Activated T-cell treated with anti-CD3 and anti-CD28 coated beads, Interleukin-2, amount 50 U/mL, for 72 hours (primary cell): ENCODE measurements around the gene ITGA4. TPM values are rescaled to one million over a fixed set of nuclear protein-coding genes. Genes with fewer than 3 reads are reported as not detected.

Source experiments
- ATAC-seq, 2 donors: fragments of 150-1000 bp; cut with Tn5 transposase; replicated peaks in 1 of 2; 2 replicates each; pipeline ENCODE4 v1.10.0; 2021; ENCODE audit warnings: moderate library complexity in 2 of 2, mild to moderate bottlenecking in 1 of 2
- DNase-seq, 2 donors: peaks; one replicate each; pipeline ENCODE4 v3.0.0; 2021 to 2022; ENCODE audit warnings: mixed read lengths in 1 of 2
- H3K27ac Mint-ChIP-seq: one replicate; pipeline ENCODE4 v1.8.0; 2022; ENCODE audit warnings: mild to moderate bottlenecking, moderate library complexity, mixed read lengths
- H3K27me3 Mint-ChIP-seq: one replicate; pipeline ENCODE4 v1.8.0; 2022; ENCODE audit warnings: low read depth, mixed read lengths
- H3K36me3 Mint-ChIP-seq, 2 donors: one replicate each; pipeline ENCODE4 v1.8.0; 2022; ENCODE audit warnings: mixed read lengths in 2 of 2, mild to moderate bottlenecking in 1 of 2; ENCODE audit not compliant: insufficient read depth in 2 of 2
- H3K4me1 Mint-ChIP-seq: one replicate; pipeline ENCODE4 v1.8.0; 2022; ENCODE audit warnings: low read depth, mixed read lengths
- H3K4me3 Mint-ChIP-seq, 2 donors: one replicate each; pipeline ENCODE4 v1.8.0; 2022; ENCODE audit warnings: mild to moderate bottlenecking in 2 of 2, mixed read lengths in 2 of 2, moderate library complexity in 2 of 2
- H3K9me3 Mint-ChIP-seq, 2 donors: one replicate each; pipeline ENCODE4 v1.8.0; 2022; ENCODE audit warnings: mixed read lengths in 2 of 2
- total RNA-seq, 2 donors: library from RNA; stranded (reverse); gene quantifications; one replicate each; pipeline ENCODE4 v1.2.3, GENCODE V29; 2022

Gene ITGA4
- 10 to 100 TPM; 47.3 to 47.5 TPM for total RNA-seq

DNA sequence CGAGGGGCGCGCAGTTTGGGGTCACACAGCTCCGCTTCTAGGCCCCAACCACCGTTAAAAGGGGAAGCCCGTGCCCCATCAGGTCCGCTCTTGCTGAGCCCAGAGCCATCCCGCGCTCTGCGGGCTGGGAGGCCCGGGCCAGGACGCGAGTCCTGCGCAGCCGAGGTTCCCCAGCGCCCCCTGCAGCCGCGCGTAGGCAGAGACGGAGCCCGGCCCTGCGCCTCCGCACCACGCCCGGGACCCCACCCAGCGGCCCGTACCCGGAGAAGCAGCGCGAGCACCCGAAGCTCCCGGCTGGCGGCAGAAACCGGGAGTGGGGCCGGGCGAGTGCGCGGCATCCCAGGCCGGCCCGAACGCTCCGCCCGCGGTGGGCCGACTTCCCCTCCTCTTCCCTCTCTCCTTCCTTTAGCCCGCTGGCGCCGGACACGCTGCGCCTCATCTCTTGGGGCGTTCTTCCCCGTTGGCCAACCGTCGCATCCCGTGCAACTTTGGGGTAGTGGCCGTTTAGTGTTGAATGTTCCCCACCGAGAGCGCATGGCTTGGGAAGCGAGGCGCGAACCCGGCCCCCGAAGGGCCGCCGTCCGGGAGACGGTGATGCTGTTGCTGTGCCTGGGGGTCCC is at the start of gene ITGA4:
ITGA4 (plus strand) TSS at position 266 of the 620 bp plus-strand sequence; CDS start at position 535, 269 bp downstream.
- peaks cover 57% of the 10 kb centered on the region for H3K4me1 Mint-ChIP-seq
- DNase-seq: peak; percentile 89 to 91
- no peaks in the 10 kb centered on the region for H3K27me3 Mint-ChIP-seq
- H3K36me3 Mint-ChIP-seq: peaks cover 2 to 5% of the 10 kb centered on the region in 2 donors
- ATAC-seq: peak; percentile 84 to 85
- H3K9me3 Mint-ChIP-seq: no peaks in the 10 kb centered on the region
- H3K27ac Mint-ChIP-seq: peak within 1 kb of the TSS; percentile 95
- H3K4me3 Mint-ChIP-seq: peak within 1 kb of the TSS; percentile 89 to 95

DNA sequence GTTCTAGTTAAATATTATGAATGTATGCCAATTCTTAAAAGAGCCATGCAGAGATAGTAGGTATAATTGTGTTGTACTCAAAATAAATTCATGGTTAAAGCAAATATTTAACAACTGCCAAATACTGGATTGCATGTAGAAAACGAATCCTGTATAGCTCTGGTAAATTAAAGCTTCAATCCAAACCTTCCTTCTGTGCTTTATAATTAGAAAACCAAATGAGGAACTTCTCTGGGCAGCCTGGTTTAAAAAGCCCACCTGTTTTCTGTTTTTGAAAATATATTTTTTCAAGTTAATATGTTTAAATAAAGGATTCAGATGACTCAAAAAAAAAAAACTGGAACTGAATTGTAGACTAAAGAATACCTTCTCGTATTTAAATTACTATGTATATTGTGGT is 48.3 kb upstream of the ITGA4 start:
- Mint-ChIP-seq H3K36me3 (peaks cover 7 to 9% of the 10 kb centered on the region in 2 donors), H3K9me3 (peaks cover 7 to 13% of the 10 kb centered on the region in 2 donors), H3K4me1 (peaks cover 17% of the 10 kb centered on the region), H3K4me3 (no peak overlapping the region), H3K27me3 (no peaks in the 10 kb centered on the region), H3K27ac (no peak overlapping the region)
- no peak for DNase-seq
- ATAC-seq: no peak

DNA sequence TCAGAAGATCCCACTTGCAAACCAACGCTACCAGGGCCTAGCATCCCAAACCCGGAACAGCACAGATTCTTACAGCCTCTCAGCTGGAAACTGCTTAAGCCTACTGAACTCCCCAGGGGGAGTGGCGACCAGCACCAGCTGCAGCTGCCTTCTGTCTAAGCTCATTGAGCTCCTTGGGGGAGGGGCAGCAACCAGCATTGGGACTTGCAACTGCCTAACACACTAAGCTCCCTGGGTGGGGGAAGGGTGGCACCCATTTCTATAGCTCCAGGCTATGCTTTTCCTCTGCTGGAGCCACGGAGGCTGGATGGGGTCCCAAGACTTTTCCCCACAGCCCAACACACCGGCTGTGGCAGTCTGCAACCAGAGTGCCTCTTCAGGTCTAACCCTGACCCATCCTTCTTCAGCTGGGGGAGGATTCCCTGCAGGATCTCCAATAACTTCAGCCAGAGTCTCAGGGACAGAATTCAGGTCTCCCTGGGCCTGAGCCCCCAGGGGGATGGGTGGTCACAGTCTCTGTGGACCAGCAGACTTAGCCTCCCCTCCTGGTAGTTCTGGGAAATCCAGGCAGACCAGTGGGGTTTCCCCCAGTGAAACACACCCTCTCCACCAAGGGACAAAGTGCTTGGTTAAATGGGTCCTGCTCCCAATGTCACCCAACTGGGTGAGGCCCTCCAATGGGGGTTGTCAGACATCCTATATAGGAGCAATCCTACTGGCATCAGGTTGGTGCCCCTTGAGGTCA is 45.9 kb upstream of the ITGA4 start:
- DNase-seq: no peak
- Mint-ChIP-seq H3K27ac (no peak overlapping the region), H3K4me3 (no peak overlapping the region), H3K36me3 (peaks cover 9 to 25% of the 10 kb centered on the region in 2 donors), H3K4me1 (peaks cover 6% of the 10 kb centered on the region), H3K9me3 (peaks cover 8 to 22% of the 10 kb centered on the region in 2 donors), H3K27me3 (no peaks in the 10 kb centered on the region)
- no peak for ATAC-seq

DNA sequence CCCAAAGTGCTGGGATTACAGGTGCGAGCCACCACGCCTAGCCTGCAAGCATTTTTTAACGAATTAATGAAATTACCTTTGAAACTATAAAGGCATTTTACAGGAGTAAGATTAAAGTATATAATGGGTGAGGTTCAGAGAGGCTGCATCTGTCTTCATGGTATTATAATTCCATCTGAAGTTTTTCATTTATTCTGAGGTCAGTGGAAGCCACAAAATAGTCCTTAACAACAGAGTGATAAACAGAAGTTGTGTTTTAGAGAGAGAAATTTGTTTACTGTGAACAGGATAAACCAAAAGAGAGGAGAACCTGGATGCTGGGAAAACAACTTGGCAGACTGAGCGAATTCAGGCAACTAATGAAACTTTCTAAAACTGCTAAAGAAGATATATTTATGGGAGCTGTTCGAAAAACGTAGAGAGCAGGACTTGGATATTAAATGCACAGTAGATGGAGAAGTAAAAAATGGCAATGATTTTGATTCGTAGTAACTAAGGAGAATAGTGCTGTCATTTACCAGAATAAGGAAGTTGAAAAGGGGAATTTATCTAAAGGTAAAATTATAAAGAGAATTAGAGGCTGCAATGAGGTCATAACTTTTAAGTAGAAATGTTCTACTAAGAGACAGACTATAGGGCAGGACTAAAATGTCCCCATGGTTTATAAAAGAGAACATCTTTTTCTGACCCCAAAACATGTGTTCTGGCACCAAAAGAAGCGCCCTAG is 37.9 kb upstream of the ITGA4 start:
- Mint-ChIP-seq H3K4me3 (no peak overlapping the region), H3K4me1 (peaks cover 31% of the 10 kb centered on the region), H3K36me3 (peaks cover 0 to 11% of the 10 kb centered on the region in 2 donors), H3K9me3 (peaks cover 3 to 7% of the 10 kb centered on the region in 2 donors), H3K27me3 (no peaks in the 10 kb centered on the region), H3K27ac (no peak overlapping the region)
- DNase-seq (no peak), ATAC-seq (no peak)

- Mint-ChIP-seq H3K4me1 (peaks cover 31% of the 10 kb centered on the region), H3K27ac (peak overlapping the region; percentile 76), H3K27me3 (no peaks in the 10 kb centered on the region), H3K4me3 (peak overlapping the region; percentile 48 to 65), H3K9me3 (peaks cover 1 to 2% of the 10 kb centered on the region in 2 donors), H3K36me3 (peaks cover 0 to 2% of the 10 kb centered on the region in 2 donors)
- no peak for DNase-seq
- peak in 1 of 2 donors; percentile 41 for ATAC-seq
Observed at GRCh38 chr2:181420259-181421130, 36.7 kb upstream of the ITGA4 start.

GRCh38 chr2:181421131-181421458 is 36.1 kb upstream of the ITGA4 start:
- Mint-ChIP-seq H3K9me3 (peaks cover 0 to 2% of the 10 kb centered on the region in 2 donors), H3K36me3 (no peaks in the 10 kb centered on the region), H3K4me3 (peak overlapping the region; percentile 48 to 65), H3K4me1 (peaks cover 31% of the 10 kb centered on the region), H3K27ac (peak overlapping the region; percentile 76), H3K27me3 (no peaks in the 10 kb centered on the region)
- ATAC-seq (peak; percentile 75 to 76), DNase-seq (no peak)

DNA sequence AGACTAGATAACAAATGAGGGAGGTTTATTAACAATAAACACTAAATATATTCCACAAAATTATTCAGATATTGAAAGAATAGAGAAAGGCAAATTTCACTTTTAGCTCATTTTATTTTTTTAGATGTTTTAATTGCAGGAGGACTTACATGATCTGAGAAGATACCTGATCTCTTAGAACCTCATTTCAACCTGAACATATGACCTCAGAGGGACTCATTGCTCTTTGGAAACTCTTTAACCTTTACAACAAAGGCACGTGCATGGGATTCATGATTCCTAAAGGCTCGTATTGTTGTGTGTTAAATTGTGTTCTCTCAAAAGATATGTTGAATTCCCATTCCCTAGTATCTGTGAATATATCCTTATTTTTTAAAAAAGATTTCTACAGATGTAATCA is 35.7 kb upstream of the ITGA4 start:
- Mint-ChIP-seq H3K27ac (peak overlapping the region; percentile 76), H3K36me3 (no peaks in the 10 kb centered on the region), H3K9me3 (peaks cover 0 to 2% of the 10 kb centered on the region in 2 donors), H3K27me3 (no peaks in the 10 kb centered on the region), H3K4me1 (peaks cover 31% of the 10 kb centered on the region), H3K4me3 (peak overlapping the region; percentile 48 to 65)
- DNase-seq: no peak
- peak; percentile 39 to 55 for ATAC-seq

- no peaks in the 10 kb centered on the region for H3K36me3 Mint-ChIP-seq
- ATAC-seq (no peak), DNase-seq (no peak)
- H3K27me3 Mint-ChIP-seq: no peaks in the 10 kb centered on the region
- no peak overlapping the region for H3K27ac Mint-ChIP-seq
- no peaks in the 10 kb centered on the region for H3K9me3 Mint-ChIP-seq
- no peak overlapping the region for H3K4me3 Mint-ChIP-seq
- peaks cover 28% of the 10 kb centered on the region for H3K4me1 Mint-ChIP-seq
Observed at GRCh38 chr2:181426672-181427071, 30.5 kb upstream of the ITGA4 start.

DNA sequence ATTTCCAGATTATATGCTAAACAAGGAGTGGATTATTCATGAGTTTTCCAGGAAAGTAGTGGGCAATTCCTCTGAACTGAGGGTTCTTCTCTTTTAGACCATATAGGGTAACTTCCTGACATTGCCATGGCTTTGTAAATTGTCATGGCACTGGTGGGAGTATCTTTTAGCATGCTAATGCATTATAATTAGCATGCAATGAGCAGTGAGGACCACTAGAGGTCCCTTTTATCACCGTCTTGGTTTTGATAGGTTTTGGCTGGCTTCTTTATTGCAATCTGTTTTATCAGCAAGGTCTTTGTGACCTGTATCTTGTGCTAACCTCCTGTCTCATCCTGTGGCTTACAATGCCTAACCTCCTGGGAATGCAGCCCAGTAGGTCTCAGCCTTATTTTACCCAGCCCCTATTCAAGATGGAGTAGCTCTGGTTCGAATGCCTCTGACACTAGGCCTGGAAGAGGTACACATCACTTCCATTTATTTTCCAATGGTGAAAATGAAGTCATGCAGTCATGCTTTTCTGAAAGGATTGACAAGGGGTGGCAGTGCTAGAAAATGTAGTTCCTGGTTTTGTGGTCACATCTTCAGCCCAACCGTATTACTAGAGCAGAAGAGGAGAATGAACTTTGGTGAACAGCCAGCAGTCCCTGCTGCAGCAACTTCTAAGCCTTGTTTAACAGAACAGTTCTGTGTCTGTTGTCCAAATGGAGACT is 26.6 kb upstream of the ITGA4 start:
- H3K4me1 Mint-ChIP-seq: peaks cover 21% of the 10 kb centered on the region
- H3K4me3 Mint-ChIP-seq: no peak overlapping the region
- peaks cover 2 to 5% of the 10 kb centered on the region in 2 donors for H3K9me3 Mint-ChIP-seq
- DNase-seq (peak in 1 of 2 donors; percentile 23), ATAC-seq (peak; percentile 49 to 58)
- no peaks in the 10 kb centered on the region for H3K27me3 Mint-ChIP-seq
- peaks cover 0 to 11% of the 10 kb centered on the region in 2 donors for H3K36me3 Mint-ChIP-seq
- H3K27ac Mint-ChIP-seq: no peak overlapping the region

- peaks cover 2 to 6% of the 10 kb centered on the region in 2 donors for H3K9me3 Mint-ChIP-seq
- no peak overlapping the region for H3K27ac Mint-ChIP-seq
- peaks cover 0 to 11% of the 10 kb centered on the region in 2 donors for H3K36me3 Mint-ChIP-seq
- H3K27me3 Mint-ChIP-seq: no peaks in the 10 kb centered on the region
- ATAC-seq (no peak), DNase-seq (no peak)
- H3K4me1 Mint-ChIP-seq: peaks cover 21% of the 10 kb centered on the region
- H3K4me3 Mint-ChIP-seq: no peak overlapping the region
Observed at GRCh38 chr2:181431674-181432073, 25.5 kb upstream of the ITGA4 start.

DNA sequence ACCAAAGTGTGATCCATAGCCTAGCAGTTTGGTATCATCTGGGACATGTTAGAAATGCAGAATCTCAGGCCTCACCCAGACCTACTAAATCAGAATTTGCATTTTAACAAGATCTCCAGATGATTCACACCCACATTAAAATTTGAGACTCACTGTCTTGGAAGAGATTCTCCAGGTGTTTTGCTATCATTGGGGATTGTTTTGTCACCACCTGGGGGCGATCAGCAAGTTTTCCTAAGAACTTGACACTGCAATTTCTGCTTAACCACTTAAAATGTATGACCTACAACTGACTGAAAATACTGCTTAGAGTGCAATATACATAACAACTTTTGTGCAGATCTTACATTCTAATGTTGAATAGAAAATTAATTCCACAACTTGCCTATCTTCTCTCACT is 18.9 kb upstream of the ITGA4 start:
- H3K27me3 Mint-ChIP-seq: no peaks in the 10 kb centered on the region
- peak; percentile 7 to 42 for ATAC-seq
- H3K9me3 Mint-ChIP-seq: peaks cover 2 to 6% of the 10 kb centered on the region in 2 donors
- DNase-seq: no peak
- no peak overlapping the region for H3K27ac Mint-ChIP-seq
- H3K4me3 Mint-ChIP-seq: no peak overlapping the region
- peaks cover 0 to 7% of the 10 kb centered on the region in 2 donors for H3K36me3 Mint-ChIP-seq
- peaks cover 36% of the 10 kb centered on the region for H3K4me1 Mint-ChIP-seq

- no peak overlapping the region for H3K27ac Mint-ChIP-seq
- H3K27me3 Mint-ChIP-seq: no peaks in the 10 kb centered on the region
- no peak for ATAC-seq
- H3K9me3 Mint-ChIP-seq: peaks cover 0 to 2% of the 10 kb centered on the region in 2 donors
- peaks cover 36% of the 10 kb centered on the region for H3K4me1 Mint-ChIP-seq
- DNase-seq: no peak
- H3K4me3 Mint-ChIP-seq: no peak overlapping the region
- H3K36me3 Mint-ChIP-seq: no peaks in the 10 kb centered on the region
Observed at GRCh38 chr2:181440344-181440743, 16.8 kb upstream of the ITGA4 start.
